Ishikawa (cell line): ENCODE data around the gene KCTD3.

ENCODE experiments used
- CEBPB ChIP-seq: IDR thresholded peaks from 2 replicates; pipeline ENCODE4 v1.6.1; 2012
- CREB1 ChIP-seq: IDR thresholded peaks from 2 replicates; pipeline ENCODE4 v1.6.1; 2012; ENCODE audit warnings: low read depth
- EGR1 ChIP-seq: IDR thresholded peaks from 2 replicates; pipeline ENCODE4 v1.6.1; 2012
- EP300 ChIP-seq: IDR thresholded peaks from 2 replicates; pipeline ENCODE4 v1.6.1; 2012; ENCODE audit warnings: borderline replicate concordance
- FOXM1 ChIP-seq: IDR thresholded peaks from 2 replicates; pipeline ENCODE4 v1.6.1; 2012; ENCODE audit warnings: low read depth, borderline replicate concordance
- MAX ChIP-seq: IDR thresholded peaks from 2 replicates; pipeline ENCODE4 v1.6.1; 2012
- NFIC ChIP-seq: IDR thresholded peaks from 2 replicates; pipeline ENCODE4 v1.6.1; 2012
- REST ChIP-seq: IDR thresholded peaks from 2 replicates; pipeline ENCODE4 v1.6.1; 2012; ENCODE audit warnings: low read depth, mild to moderate bottlenecking
- TAF1 ChIP-seq: IDR thresholded peaks from 2 replicates; pipeline ENCODE4 v1.6.1; 2012; ENCODE audit warnings: low read depth, mild to moderate bottlenecking
- TCF12 ChIP-seq: IDR thresholded peaks from 2 replicates; pipeline ENCODE4 v1.6.1; 2012; ENCODE audit warnings: low read depth
- YY1 ChIP-seq: IDR thresholded peaks from 2 replicates; pipeline ENCODE4 v1.6.1; 2012; ENCODE audit warnings: low read depth
- ZBTB7A ChIP-seq: IDR thresholded peaks from 2 replicates; pipeline ENCODE4 v1.6.1; 2012; ENCODE audit warnings: low read depth

- TF ChIP-seq CEBPB (no peak), TAF1 (no peak), YY1 (no peak), MAX (no peak), FOXM1 (no peak), ZBTB7A (no peak), REST (no peak), CREB1 (no peak), EP300 (no peak), TCF12 (no peak), EGR1 (no peak), NFIC (no peak)
These were observed 73.5 kb downstream of the KCTD3 start for GRCh38 chr1:215640429-215641148.
